ES-I3 (cell line): ENCODE results near the gene IREB2.
A peak's percentile ranks its signal among the peaks of the same experiment; 100 is the strongest.
"Not testable (repeated sequence)": the region's sequence is repeated elsewhere in the genome, so short reads cannot be mapped to it uniquely, and the experiment has no call there.

Source experiments
- H3K36me3 ChIP-seq: 2 replicates; pipeline ENCODE4 v1.6.1; 2013; ENCODE audit warnings: mild to moderate bottlenecking, low read length, control low read depth, moderate library complexity; ENCODE audit not compliant: insufficient read depth
- H3K4me1 ChIP-seq: 2 replicates; pipeline ENCODE4 v1.6.1; 2013; ENCODE audit warnings: mild to moderate bottlenecking, control low read depth, low read length; ENCODE audit not compliant: insufficient read depth
- H3K9ac ChIP-seq: 2 replicates; pipeline ENCODE4 v1.6.1; 2013; ENCODE audit warnings: low read depth, mild to moderate bottlenecking, low read length, moderate library complexity
- H3K9me3 ChIP-seq: 2 replicates; pipeline ENCODE4 v1.6.1; 2013; ENCODE audit warnings: mild to moderate bottlenecking, low read length, moderate library complexity; ENCODE audit not compliant: control insufficient read depth, insufficient read depth

IREB2 gene

GRCh38 chr15:78434134-78434533 lies 3.9 kb upstream of the IREB2 start:
- no peak overlapping the region for H3K9ac ChIP-seq
- H3K36me3 ChIP-seq, result no peaks in the 10 kb centered on the region
- no peaks in the 10 kb centered on the region for H3K9me3 ChIP-seq
- H3K4me1 ChIP-seq, result no peaks in the 10 kb centered on the region

DNA sequence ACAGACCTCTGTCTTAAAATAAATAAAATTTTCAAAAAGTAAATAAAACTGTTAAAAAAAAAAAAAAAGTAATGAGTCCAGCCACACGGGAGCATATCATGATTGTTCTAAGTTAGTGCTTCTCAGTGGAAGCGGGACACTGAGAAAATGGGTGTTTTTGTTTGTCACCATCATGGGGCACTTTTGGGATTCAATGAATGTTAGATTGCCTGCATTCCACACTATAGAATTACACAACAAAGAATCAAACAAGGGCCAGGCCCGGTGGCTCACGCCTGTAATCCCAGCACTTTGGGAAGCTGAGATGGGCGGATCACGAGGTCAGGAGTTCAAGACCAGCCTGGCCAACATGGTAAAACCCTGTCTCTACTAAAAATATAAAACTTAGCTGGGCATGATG lies 3.3 kb upstream of the IREB2 start:
- not testable (repeated sequence) for H3K4me1 ChIP-seq, H3K9ac ChIP-seq, H3K9me3 ChIP-seq, H3K36me3 ChIP-seq

GRCh38 chr15:78437107-78437761 lies 782 bp upstream of the IREB2 start:
- peaks cover under 1% of the 10 kb centered on the region for H3K36me3 ChIP-seq
- H3K4me1 ChIP-seq, result peaks cover 4% of the 10 kb centered on the region; the same call in 1 of the 2 replicates
- H3K9ac ChIP-seq, result peak overlapping the region; percentile 91
- no peaks in the 10 kb centered on the region for H3K9me3 ChIP-seq

- Histone ChIP-seq H3K4me1 (peaks cover 4% of the 10 kb centered on the region; the same call in 1 of the 2 replicates), H3K9ac (peak overlapping the region; percentile 91), H3K9me3 (no peaks in the 10 kb centered on the region), H3K36me3 (peaks cover 5% of the 10 kb centered on the region)
These were observed 736 bp downstream of the IREB2 start for GRCh38 chr15:78438619-78439285.

- Histone ChIP-seq H3K36me3 (peaks cover 7% of the 10 kb centered on the region), H3K4me1 (peaks cover 4% of the 10 kb centered on the region; the same call in 1 of the 2 replicates), H3K9ac (no peak overlapping the region)
These were observed 2.7 kb downstream of the IREB2 start for GRCh38 chr15:78440375-78441373.

GRCh38 chr15:78444255-78444654 lies 6.2 kb downstream of the IREB2 start:
- no peak overlapping the region for H3K9ac ChIP-seq
- peaks cover 4% of the 10 kb centered on the region; the same call in 1 of the 2 replicates for H3K4me1 ChIP-seq
- H3K36me3 ChIP-seq, result peaks cover 20% of the 10 kb centered on the region
- no peaks in the 10 kb centered on the region for H3K9me3 ChIP-seq

More at GRCh38 chr15:78440375-78441373, 2.7 kb downstream of the IREB2 start:
- H3K9me3 ChIP-seq, result no peaks in the 10 kb centered on the region

DNA sequence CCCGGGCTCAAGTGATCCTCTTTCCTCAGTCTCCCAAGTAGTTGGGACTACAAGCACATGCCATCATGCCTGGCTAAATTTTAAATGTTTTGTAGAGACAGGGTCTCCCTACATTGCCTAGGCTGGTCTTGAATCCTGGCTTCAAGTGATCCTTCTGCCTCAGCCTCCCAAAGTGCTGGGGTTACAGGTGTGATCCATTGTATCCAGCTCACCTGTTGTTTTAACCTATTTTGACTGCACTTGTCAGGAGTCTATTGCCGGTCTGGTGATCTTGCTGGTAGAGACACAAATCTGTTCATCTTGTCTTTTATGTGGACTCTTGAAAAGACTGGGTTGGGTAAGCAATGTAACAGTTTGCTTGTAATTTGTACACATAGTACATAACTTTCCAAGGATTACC lies 7.9 kb downstream of the IREB2 start:
- peaks cover 20% of the 10 kb centered on the region for H3K36me3 ChIP-seq
- H3K4me1 ChIP-seq, result no peaks in the 10 kb centered on the region
- no peak overlapping the region for H3K9ac ChIP-seq
- H3K9me3 ChIP-seq, result no peaks in the 10 kb centered on the region

GRCh38 chr15:78446551-78446950 lies 8.5 kb downstream of the IREB2 start:
- no peaks in the 10 kb centered on the region for H3K9me3 ChIP-seq
- no peaks in the 10 kb centered on the region for H3K4me1 ChIP-seq
- peaks cover 20% of the 10 kb centered on the region for H3K36me3 ChIP-seq
- H3K9ac ChIP-seq, result no peak overlapping the region

DNA sequence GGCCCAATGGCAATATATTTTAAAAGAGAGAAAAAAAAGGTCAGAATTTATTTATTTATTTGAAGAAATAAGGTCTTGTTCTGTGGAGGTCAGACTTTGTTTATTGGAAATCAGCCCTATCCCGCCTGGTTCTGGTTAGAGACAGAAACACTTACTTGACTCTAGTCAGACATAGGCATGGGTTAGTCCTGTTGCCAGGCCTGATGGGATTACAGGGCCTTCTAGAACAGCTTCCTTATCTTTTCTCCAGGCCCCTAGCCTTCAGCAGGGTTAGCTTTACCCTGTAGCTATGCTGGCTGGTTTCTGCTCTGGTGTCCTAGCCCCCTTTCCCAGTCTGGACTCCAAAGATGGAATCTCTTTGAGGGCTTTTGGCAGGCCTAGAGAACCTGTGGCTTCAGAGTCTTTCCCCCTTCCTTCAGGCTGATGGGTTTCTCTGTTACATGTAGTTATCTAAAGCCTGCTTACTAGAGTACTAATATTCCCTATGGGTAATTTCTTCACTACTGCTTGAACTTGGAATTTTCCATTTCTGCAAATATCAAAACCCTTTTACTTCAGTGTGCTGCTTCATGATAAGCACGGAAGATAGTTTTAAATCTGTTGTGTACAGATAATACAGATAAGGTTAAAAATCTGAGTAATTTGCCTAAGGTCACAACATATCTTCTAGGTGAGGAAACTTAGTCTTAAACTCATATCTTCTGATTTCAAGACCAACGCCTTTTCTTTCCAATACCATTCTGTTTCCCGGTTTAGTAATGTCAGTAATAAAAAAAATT lies 10.6 kb downstream of the IREB2 start:
- H3K9me3 ChIP-seq, result no peaks in the 10 kb centered on the region
- H3K4me1 ChIP-seq, result 0 out of 2 replicates have a peak, but pooled peaks cover 4% of the 10 kb centered on the region
- H3K36me3 ChIP-seq, result peaks cover 15% of the 10 kb centered on the region; the same call in 1 of the 2 replicates
- no peak overlapping the region for H3K9ac ChIP-seq

GRCh38 chr15:78449220-78449999 lies 11.4 kb downstream of the IREB2 start:
- Histone ChIP-seq H3K36me3 (peaks cover 15% of the 10 kb centered on the region; the same call in 1 of the 2 replicates), H3K4me1 (0 out of 2 replicates have a peak, but pooled peaks cover 4% of the 10 kb centered on the region)

GRCh38 chr15:78450285-78450858 lies 12.4 kb downstream of the IREB2 start:
- Histone ChIP-seq H3K4me1 (0 out of 2 replicates have a peak, but pooled peaks cover 4% of the 10 kb centered on the region), H3K9me3 (no peaks in the 10 kb centered on the region), H3K36me3 (peaks cover 15% of the 10 kb centered on the region; the same call in 1 of the 2 replicates), H3K9ac (no peak overlapping the region)

More at GRCh38 chr15:78449220-78449999, 11.4 kb downstream of the IREB2 start:
- H3K9me3 ChIP-seq, result no peaks in the 10 kb centered on the region
- no peak overlapping the region for H3K9ac ChIP-seq

GRCh38 chr15:78452485-78452884 lies 14.5 kb downstream of the IREB2 start:
- Histone ChIP-seq H3K4me1 (0 out of 2 replicates have a peak, but pooled peaks cover 4% of the 10 kb centered on the region), H3K36me3 (no peaks in the 10 kb centered on the region), H3K9ac (no peak overlapping the region), H3K9me3 (no peaks in the 10 kb centered on the region)

DNA sequence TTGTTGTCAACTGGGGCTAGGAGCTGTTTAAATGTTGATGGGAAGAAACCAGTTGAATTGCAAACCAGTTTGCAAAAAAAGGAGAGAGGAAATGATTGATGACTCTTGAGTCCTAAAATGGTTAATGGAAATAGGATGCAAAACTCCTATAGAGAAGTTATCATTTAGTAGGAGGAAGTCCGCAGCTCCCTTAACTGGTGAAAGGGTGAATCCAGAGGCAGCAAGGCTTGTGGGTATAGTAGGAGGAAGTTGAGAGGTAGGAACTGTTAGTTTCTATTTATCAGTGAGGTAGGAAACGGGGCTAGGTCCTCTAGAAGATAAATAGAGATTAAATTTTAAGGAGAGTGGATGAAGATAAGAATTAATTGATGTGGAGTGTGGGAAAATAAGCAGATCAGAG lies 15.4 kb downstream of the IREB2 start:
- no peak overlapping the region for H3K9ac ChIP-seq
- no peaks in the 10 kb centered on the region for H3K9me3 ChIP-seq
- H3K36me3 ChIP-seq, result no peaks in the 10 kb centered on the region
- H3K4me1 ChIP-seq, result 0 out of 2 replicates have a peak, but pooled peaks cover 4% of the 10 kb centered on the region
